ENCODE results near the gene USB1.

The USB1 gene

DNA sequence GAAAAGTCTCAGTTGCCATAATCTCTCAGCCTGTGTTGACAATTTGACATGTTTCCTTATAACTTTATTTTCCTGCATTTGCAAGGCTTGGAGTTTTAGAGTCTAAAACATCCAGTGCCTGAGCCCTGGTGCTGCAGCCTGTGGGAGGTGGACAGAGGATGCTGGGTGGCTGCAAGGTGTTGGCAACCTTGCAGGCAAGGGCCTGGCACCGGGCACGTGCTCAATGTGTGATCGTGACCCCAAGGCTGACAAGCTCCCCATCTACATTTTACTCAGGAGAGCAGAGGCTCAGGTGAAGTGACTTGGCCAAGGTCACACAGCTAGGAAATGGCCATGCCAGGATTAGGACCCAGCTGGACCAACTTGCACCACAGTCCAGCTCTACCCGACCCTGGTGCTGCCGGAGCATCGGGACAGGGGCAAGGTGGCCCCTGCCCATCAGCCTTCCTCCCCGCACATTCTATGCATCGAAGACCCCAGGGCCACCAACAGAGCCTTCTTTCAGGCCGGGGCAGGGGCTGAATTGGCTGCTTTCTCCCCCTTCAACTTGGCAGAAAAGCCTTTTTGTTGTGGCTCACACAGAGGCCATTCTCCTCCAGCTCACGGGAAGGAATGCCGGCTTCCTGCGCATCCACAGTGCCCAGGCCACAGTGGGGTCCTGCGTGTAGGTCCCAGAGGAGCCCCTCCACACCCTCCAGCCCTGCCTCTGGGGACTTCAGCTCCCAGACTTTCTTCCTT lies 47.5 kb downstream of the USB1 start:
- no peak for DNase-seq (ENCODE audit: low spot score)

DNA sequence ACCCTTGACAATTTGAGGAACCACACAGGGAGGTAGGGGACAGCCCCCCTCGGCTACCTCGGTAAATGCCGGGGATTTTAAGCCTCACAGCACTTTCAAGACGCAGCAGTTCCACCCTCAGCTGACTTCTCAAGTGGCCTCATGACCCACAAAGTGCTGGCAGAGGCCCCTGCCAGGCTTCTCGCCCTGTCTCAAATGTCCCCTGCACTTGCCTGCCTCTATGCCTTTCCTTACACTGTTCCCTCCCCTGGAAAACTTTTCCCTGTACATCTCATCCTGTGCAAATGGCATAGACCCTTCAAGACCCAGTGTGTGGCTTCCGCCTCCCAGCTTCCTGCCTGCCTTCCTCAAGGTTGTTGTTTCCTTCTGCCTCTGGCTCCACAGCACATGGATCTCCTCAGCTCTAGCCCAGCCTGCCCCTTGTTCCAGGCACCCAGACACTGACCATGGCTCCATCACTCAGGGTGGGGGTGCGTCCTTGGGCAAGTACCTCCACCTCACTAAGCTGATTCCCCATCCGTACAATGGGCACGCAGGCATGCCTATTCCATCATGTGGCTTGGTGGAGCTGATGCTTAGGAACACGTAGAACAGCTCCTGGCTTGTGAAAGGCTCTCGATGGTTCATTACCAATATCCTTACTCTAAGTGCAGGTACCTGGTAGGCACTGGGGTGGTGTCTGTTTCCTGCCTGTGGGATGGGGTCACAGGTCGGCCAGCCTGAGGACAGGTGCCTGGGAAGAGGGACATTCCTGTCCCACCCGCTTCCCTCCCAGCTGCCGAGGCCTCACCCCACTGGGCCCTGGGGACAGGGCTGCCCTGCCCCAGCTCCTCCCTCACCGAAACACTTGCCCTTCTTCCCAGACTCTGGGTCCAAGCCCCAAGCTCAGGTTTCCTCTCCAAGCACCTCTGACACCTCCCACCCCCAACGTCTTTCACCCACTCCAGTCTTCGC lies 48.3 kb downstream of the USB1 start:
- no peak for DNase-seq (ENCODE audit: low spot score)

DNA sequence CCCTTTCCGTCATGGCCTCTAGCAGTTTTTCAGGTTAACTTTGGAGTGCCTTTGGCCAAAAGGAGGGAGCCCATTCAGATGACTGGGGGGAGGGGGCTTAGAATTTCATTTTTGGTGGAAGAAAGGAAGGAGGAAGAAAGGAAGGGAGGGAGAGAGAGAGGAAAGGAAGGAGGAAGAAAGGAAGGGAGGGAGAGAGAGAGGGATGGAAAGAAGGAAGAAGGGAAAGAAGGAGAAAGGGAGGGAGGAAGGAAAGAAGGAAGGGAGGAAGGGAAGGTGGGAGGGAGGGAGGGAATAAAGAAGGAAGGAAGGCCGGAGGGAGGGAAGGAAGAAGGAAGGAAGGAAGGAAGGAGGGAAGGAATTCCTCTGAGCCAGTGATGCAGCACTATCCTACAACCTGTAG lies 50.1 kb downstream of the USB1 start:
- DNase-seq (ENCODE audit: low spot score): no peak

DNA sequence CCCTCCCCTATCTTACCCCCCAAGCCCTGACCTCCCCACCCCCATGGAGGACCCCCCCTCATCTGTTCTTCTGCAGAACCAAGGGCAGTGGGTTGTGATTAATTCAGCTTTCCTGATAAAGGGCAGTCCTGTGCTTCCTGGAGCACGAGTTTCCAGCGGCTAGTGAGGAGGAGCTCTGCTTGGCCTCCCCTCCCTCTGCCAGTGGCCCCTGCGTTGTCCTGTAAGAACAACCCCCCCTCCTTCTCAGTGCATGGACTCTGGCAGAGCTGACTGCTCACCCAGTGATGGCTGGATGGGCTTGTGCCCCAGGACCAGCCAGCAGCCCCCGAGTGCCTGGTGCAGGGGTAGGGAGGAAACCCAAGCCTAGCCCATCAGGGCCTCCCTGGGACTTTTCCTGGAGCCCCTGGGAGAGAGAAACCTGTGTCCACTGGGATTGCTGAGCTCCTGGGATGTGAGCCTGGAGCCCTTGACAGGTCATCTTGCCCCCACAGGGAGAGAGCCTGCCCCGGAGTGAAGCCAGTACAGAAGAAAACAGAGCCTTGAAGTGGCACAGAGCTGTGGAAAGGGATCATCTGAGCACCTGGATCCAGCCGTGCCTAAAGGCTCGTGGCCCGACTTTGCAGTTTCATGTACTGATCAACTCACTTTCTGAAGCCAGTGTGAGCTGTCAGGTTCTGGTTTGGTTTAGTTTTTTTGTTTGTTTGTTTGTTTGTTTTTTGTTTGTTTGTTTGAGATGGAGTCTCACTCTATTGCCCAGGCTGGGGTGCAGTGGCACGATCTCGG lies 50.8 kb downstream of the USB1 start:
- DNase-seq (ENCODE audit: low spot score): no peak

DNA sequence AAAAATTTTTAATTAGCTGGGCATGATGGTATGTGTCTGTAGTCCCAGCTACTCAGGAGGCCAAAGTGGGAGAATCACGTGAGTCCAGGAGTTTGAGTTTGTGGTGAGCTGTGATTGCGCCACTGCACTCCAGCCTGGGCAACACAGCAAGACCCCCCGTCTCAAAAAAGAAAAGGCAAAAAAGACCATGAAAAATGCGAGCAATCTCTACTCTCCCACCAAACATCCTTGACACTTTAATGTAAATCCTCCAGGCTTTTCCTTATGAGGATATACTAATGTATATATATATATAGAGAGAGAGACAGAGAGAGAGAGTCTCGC lies 52.4 kb downstream of the USB1 start:
- no peak for DNase-seq (ENCODE audit: low spot score)

DNA sequence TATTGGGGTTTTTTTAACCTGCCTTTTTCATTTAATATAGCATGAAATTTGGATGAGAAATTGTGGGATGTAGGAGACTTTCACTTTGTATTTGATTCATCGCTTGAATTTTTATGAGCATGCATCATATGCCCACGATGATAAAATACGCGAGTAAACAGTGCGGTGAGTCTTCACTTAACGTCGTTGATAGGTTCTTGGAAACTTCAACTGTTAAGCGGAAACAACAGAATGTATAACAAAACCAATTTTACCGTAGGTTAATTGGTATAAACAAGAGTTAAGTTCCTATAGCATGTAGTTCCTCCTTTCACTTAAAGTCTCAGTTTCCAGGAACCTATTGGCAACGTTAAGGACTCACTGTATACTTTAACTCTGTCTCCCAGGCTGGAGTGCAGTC lies 53.1 kb downstream of the USB1 start:
- DNase-seq (ENCODE audit: low spot score): no peak

DNA sequence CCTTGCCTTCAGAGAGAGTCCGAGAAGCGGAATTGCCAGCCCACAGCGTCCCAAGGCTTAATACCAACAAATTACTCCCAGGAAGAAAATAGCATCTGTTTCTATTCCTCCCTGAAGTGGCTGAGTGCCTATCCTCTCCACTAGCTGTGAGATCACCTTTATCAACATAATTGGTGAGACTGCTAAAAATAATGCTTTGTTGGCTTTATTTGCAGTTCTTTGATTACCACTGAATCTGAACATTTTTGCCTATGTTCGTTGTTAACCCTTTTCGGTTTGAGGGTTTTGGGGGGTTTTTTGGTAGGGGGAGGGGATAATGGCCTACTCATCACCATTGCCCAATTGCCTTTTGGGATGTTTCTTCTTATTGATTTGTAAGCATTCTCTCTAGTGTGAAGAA lies 55.4 kb downstream of the USB1 start:
- DNase-seq (ENCODE audit: low spot score): no peak

DNA sequence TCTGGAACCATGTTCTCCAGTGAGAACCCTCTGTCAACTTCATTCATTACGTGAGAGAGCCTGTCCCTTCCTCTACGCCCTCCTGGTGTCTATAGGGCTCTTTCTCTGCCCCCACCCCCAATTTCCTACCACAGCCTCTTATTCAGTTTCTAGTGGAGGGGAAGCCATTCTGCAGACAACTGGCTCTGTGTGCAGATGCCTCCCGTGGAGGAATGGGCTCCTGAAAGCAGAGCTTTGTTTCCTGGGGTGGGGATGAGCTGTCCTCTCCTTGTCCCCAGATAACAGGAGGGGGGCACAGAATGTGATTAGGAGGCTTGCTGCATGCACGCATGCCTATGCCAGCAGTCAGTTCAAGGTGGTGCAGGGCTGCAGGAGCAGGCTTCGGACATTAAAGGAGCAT lies 55.9 kb downstream of the USB1 start:
- no peak for DNase-seq (ENCODE audit: low spot score)

DNA sequence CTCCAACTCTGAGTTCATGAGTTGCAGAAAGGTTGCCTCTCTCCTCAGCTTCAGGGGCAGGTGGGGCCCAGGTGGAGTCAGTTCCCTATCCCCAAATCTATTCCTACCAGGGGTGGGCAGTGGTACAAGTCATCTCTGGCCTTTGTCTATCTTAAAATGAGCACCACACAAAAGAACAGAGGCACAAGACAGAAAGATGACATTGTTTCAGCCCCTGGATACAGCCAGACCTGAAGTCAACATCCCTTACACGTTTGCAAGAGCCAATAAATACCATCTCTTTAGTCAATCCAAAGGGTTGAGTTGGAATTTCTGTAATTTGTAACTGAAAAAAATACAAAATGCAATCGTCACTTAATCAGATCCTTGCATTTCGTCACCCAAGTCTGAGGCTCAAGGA lies 56.6 kb downstream of the USB1 start:
- no peak for DNase-seq (ENCODE audit: low spot score)

DNA sequence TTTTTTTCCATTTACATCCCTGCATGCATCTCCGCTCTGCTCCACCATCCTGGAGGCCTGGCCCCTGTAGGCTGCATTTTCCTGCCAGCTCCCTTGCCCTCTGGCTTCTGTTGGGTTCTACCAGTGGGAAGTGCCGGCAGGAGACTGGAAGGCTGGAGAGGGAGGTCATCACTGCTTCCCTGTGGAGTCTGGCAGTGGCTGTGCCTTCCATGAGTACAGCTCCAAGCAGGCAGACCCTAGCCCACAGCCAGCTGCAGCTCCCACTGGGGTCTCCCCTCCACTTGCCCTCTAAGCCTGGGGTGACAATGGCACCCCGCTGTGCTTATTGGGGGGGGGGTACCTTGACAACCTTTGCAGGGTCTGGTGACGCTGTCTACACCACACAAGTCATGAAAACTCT lies 61.6 kb downstream of the USB1 start:
- DNase-seq (ENCODE audit: low spot score): no peak

DNA sequence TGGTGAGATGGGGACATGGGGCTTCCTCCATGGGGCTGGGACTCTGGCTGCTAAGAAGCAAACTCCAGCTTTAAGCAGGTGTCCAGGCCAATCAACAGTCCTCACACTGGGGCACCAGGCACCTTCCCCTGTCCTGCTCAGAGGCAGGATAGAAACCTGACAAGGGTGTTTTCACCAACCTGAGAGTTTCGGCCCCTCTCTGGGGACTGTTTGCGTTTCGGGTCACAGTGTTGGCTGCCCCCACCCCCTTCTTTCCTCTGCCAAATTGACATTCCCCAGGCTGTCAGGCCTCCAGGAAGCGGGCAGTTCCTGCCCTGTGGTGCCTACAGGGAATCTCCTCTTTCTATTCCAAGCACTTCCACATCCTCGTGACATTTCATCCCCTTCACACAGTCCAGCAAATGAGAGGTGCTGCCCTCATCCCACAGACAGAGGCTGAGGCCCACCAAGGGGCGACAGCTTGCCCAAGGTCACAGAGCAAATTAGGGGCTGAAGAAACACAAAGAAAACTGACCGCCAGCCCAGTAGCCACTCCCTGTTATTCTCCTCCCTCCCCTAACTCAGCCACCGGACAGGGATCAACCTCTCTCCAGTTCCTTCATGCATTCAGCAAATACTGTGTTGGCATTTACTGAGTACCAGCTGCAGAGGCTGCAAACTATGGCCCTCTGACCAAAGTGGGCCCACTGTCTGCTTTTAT lies 62.3 kb downstream of the USB1 start:
- no peak for DNase-seq (ENCODE audit: low spot score)

DNA sequence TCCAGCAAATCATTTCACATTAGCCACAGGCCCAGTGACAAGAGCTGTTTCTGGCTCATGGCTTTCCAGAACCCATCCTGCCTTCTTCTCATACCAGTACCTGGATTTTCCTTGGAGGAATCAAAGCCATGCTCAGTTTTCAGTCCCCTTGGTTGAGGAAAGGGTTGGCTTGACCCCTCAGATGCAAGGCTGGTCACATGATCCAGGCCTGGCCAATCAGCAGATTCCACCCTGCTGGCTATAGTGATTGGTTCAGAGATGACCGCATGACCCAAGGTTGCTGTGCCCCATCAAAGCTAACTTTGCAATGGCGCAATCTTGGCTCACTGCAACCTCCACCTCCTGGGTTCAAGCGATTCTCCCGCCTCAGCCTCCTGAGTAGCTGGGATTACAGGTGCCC lies 69.4 kb downstream of the USB1 start:
- DNase-seq (ENCODE audit: low spot score): no peak
